HG02623 (cell line): ENCODE results near the gene IRX5.
A peak's percentile ranks its signal among the peaks of the same experiment; 100 is the strongest.

Experiments
- ATAC-seq: cut with Tn5 transposase; IDR thresholded peaks from one replicate; pipeline ENCODE4 v1.9.1; 2021; ENCODE audit warnings: moderate library complexity; ENCODE audit not compliant: unreplicated experiment

IRX5 gene

GRCh38 chr16:54930005-54930868 lies at the start of gene IRX5:
Gene IRX5 (plus strand): TSS chr16:54930865. CDS start chr16:54931199, 334 bp downstream.
- ATAC-seq, result no peak

GRCh38 chr16:54882556-54882955 lies 48.1 kb upstream of the IRX5 start:
- ATAC-seq, result no peak

GRCh38 chr16:54883358-54883757 lies 47.3 kb upstream of the IRX5 start:
- ATAC-seq, result no peak

- no peak for ATAC-seq
Observed at GRCh38 chr16:54886078-54886477, 44.6 kb upstream of the IRX5 start.

GRCh38 chr16:54890381-54890780 lies 40.3 kb upstream of the IRX5 start:
- no peak for ATAC-seq

- ATAC-seq, result no peak
Observed at GRCh38 chr16:54891346-54891745, 39.3 kb upstream of the IRX5 start.

- no peak for ATAC-seq
Observed at GRCh38 chr16:54892981-54893380, 37.7 kb upstream of the IRX5 start.

GRCh38 chr16:54897930-54898329 lies 32.7 kb upstream of the IRX5 start:
- no peak for ATAC-seq

GRCh38 chr16:54901606-54902005 lies 29.1 kb upstream of the IRX5 start:
- no peak for ATAC-seq

GRCh38 chr16:54903047-54903446 lies 27.6 kb upstream of the IRX5 start:
- no peak for ATAC-seq

- ATAC-seq, result no peak
Observed at GRCh38 chr16:54911079-54911478, 19.6 kb upstream of the IRX5 start.

- ATAC-seq, result no peak
Observed at GRCh38 chr16:54912720-54913119, 17.9 kb upstream of the IRX5 start.

- ATAC-seq, result no peak
Observed at GRCh38 chr16:54921206-54921824, 9.3 kb upstream of the IRX5 start.

- ATAC-seq, result no peak
Observed at GRCh38 chr16:54923055-54923473, 7.6 kb upstream of the IRX5 start.

GRCh38 chr16:54923988-54924387 lies 6.7 kb upstream of the IRX5 start:
- no peak for ATAC-seq

GRCh38 chr16:54926166-54926838 lies 4.4 kb upstream of the IRX5 start:
- ATAC-seq, result no peak

- no peak for ATAC-seq
Observed at GRCh38 chr16:54927125-54928015, 3.3 kb upstream of the IRX5 start.

GRCh38 chr16:54928016-54928356 lies 2.7 kb upstream of the IRX5 start:
- no peak for ATAC-seq

- peak; percentile 33 for ATAC-seq
Observed at GRCh38 chr16:54928411-54929089, 2.1 kb upstream of the IRX5 start.
